PC-3 (cell line): ENCODE measurements around the gene IFT122. TPM values are rescaled to one million over a fixed set of nuclear protein-coding genes. Genes with fewer than 3 reads are reported as not detected.

Experiments used
- ATAC-seq: fragments of 200-7000 bp; cut with Tn5 transposase; 2 replicates; pipeline ENCODE4 v1.9.1; 2020; ENCODE audit warnings: mild to moderate bottlenecking, moderate library complexity
- BruUV-seq: library from RNA; stranded (reverse); fragments of 400-500 nt; replicated peaks from 2 replicates; lab custom pipeline; 2021; lab: Mats Ljungman, UMichigan
- CTCF ChIA-PET: fragments of 300-600 bp; sonication (Branson Sonifier 250); formaldehyde crosslinking; loops from one replicate; lab custom pipeline; 2022; ENCODE audit warnings: antibody characterized with exemption; lab: Charles Lee
- POLR2A ChIA-PET: fragments of 300-600 bp; sonication (Branson Sonifier 250); formaldehyde crosslinking; loops from one replicate; lab custom pipeline; 2022; ENCODE audit warnings: antibody characterized with exemption; ENCODE audit not compliant: unreplicated experiment; lab: Charles Lee
- DNase-seq: peaks from one replicate; pipeline ENCODE4 v3.0.0-alpha.2; 2015
- H2AFZ ChIP-seq: fragments of 300-600 bp; sonication (generic); 2 replicates; pipeline ENCODE4 v1.6.0; 2016; ENCODE audit warnings: antibody characterized with exemption, low read length
- H3F3A ChIP-seq: fragments of 300-600 bp; sonication (generic); one replicate; pipeline ENCODE4 v1.6.0; 2017; ENCODE audit warnings: antibody characterized with exemption, low read length, control low read depth, mild to moderate bottlenecking; ENCODE audit not compliant: unreplicated experiment
- H3K27ac ChIP-seq: fragments of 300-600 bp; sonication (generic); 2 replicates; pipeline ENCODE4 v1.5.1; 2016; ENCODE audit warnings: mild to moderate bottlenecking, low read length
- H3K27me3 ChIP-seq: fragments of 300-600 bp; sonication (generic); 2 replicates; pipeline ENCODE4 v1.6.1; 2016; ENCODE audit warnings: low read length, mixed read lengths
- H3K36me3 ChIP-seq: fragments of 300-600 bp; sonication (generic); 2 replicates; pipeline ENCODE4 v1.6.1; 2016; ENCODE audit warnings: low read depth, mixed run types, low read length, mixed read lengths
- H3K4me1 ChIP-seq: fragments of 300-600 bp; sonication (generic); 2 replicates; pipeline ENCODE4 v1.5.1; 2016; ENCODE audit warnings: low read length; ENCODE audit not compliant: insufficient read depth
- H3K4me2 ChIP-seq: fragments of 300-600 bp; sonication (generic); 2 replicates; pipeline ENCODE4 v1.6.0; 2016; ENCODE audit warnings: low read length
- H3K4me3 ChIP-seq: fragments of 300-600 bp; sonication (generic); 2 replicates; pipeline ENCODE4 v1.5.1; 2016; ENCODE audit warnings: mild to moderate bottlenecking, low read length, mixed read lengths
- H3K79me2 ChIP-seq: fragments of 300-600 bp; sonication (generic); 2 replicates; pipeline ENCODE4 v1.6.1; 2017; ENCODE audit warnings: low read length, mixed read lengths
- H3K9ac ChIP-seq: fragments of 300-600 bp; sonication (generic); 2 replicates; pipeline ENCODE4 v1.6.0; 2016; ENCODE audit warnings: mild to moderate bottlenecking, low read length
- H3K9me2 ChIP-seq: fragments of 300-600 bp; sonication (generic); replicated peaks from 2 replicates; pipeline ENCODE4 v1.6.1; 2016; ENCODE audit warnings: mixed run types, low read length, mixed read lengths
- H3K9me3 ChIP-seq: fragments of 300-600 bp; sonication (generic); 2 replicates; pipeline ENCODE4 v1.6.1; 2016; ENCODE audit warnings: low read length, mixed read lengths
- H4K20me1 ChIP-seq: fragments of 300-600 bp; sonication (generic); 2 replicates; pipeline ENCODE4 v1.6.1; 2016; ENCODE audit warnings: low read length, mixed read lengths
- CTCF ChIP-seq: fragments of 300-600 bp; sonication (generic); conservative IDR thresholded peaks from 2 replicates; pipeline ENCODE4 v1.5.1; 2017; ENCODE audit warnings: antibody characterized with exemption, low read depth, mild to moderate bottlenecking, low read length
- EZH2 ChIP-seq: fragments of 300-600 bp; sonication (generic); IDR thresholded peaks from one replicate; pipeline ENCODE4 v1.6.1; 2017; ENCODE audit warnings: antibody characterized with exemption, mild to moderate bottlenecking, low read length; ENCODE audit not compliant: unreplicated experiment
- EZH2phosphoT487 ChIP-seq: fragments of 300-600 bp; sonication (generic); IDR thresholded peaks from 2 replicates; pipeline ENCODE4 v1.6.1; 2018; ENCODE audit warnings: mild to moderate bottlenecking, antibody characterized with exemption, low read length, borderline replicate concordance
- intact Hi-C: fragments of 100-400 bp; cut with micrococcal nuclease; formaldehyde crosslinking; loops from 2 replicates; pipeline ENCODE4 v1.9.0; 2023
- total RNA-seq: library from RNA; depleted of rRNA; stranded (reverse); fragments of >200 nt; gene quantifications from 2 replicates; pipeline ENCODE4 v1.2.3, GENCODE V29; 2014

Gene IFT122
- total RNA-seq, 1 experiment from 2014 or later: 10.2 TPM

- Histone ChIP-seq H3K27ac (no peak within 1 kb of the TSS), H3K9me3 (no peaks in the 10 kb centered on the region), H3K9me2 (no peaks in the 10 kb centered on the region), H3K4me1 (no peaks in the 10 kb centered on the region), H3K36me3 (no peaks in the 10 kb centered on the region), H3K9ac (no peak within 1 kb of the TSS), H3K4me2 (no peak within 1 kb of the TSS), H4K20me1 (no peaks in the 10 kb centered on the region), H3K4me3 (no peak within 1 kb of the TSS), H3F3A (no peaks in the 10 kb centered on the region), H3K27me3 (no peaks in the 10 kb centered on the region), H3K79me2 (no peaks in the 10 kb centered on the region), H2AFZ (no peak within 1 kb of the TSS)
- no TSS peak for BruUV-seq
- TF ChIP-seq EZH2 (no peak), EZH2phosphoT487 (no peak), CTCF (no peak)
- intact Hi-C loops: no loop called here
- ChIA-PET CTCF (no interaction called here), POLR2A (no interaction called here)
- DNase-seq: no peak
- no peak for ATAC-seq
These were observed 88.6 kb downstream of the IFT122 start, which contains the start of gene RHO for GRCh38 chr3:129528589-129529100. Gene RHO, plus strand, starts transcription at chr3:129528639. Its CDS starts 95 bp downstream, at chr3:129528734.

GRCh38 chr3:129529436-129530210 is 89.6 kb downstream of the IFT122 start:
- ChIA-PET CTCF (no interaction called here), POLR2A (no interaction called here)
- Histone ChIP-seq H3K9me2 (no peaks in the 10 kb centered on the region), H3K36me3 (no peaks in the 10 kb centered on the region), H2AFZ (no peak overlapping the region), H3K4me1 (no peaks in the 10 kb centered on the region), H3K4me3 (no peak overlapping the region), H3K27ac (no peak overlapping the region), H3K79me2 (no peaks in the 10 kb centered on the region), H3K27me3 (no peaks in the 10 kb centered on the region), H3K9me3 (no peaks in the 10 kb centered on the region), H4K20me1 (no peaks in the 10 kb centered on the region), H3F3A (no peaks in the 10 kb centered on the region), H3K4me2 (no peak overlapping the region), H3K9ac (no peak overlapping the region)
- intact Hi-C loops: no loop called here
- no peak for ATAC-seq
- BruUV-seq: no TSS peak
- no peak for DNase-seq
- TF ChIP-seq EZH2phosphoT487 (no peak), EZH2 (no peak), CTCF (no peak)

- CTCF ChIA-PET: no interaction called here
- H3K4me1 ChIP-seq: no peaks in the 10 kb centered on the region
- POLR2A ChIA-PET: no interaction called here
- BruUV-seq: no TSS peak
- DNase-seq: no peak
- H3F3A ChIP-seq: no peaks in the 10 kb centered on the region
- no peak overlapping the region for H3K4me2 ChIP-seq
- H3K27me3 ChIP-seq: no peaks in the 10 kb centered on the region
- no peak overlapping the region for H3K9ac ChIP-seq
- no peak for ATAC-seq
- H3K27ac ChIP-seq: no peak overlapping the region
- H3K4me3 ChIP-seq: no peak overlapping the region
- no peaks in the 10 kb centered on the region for H4K20me1 ChIP-seq
- no peaks in the 10 kb centered on the region for H3K79me2 ChIP-seq
- H2AFZ ChIP-seq: no peak overlapping the region
- no peaks in the 10 kb centered on the region for H3K9me2 ChIP-seq
- no peaks in the 10 kb centered on the region for H3K9me3 ChIP-seq
- H3K36me3 ChIP-seq: no peaks in the 10 kb centered on the region
- intact Hi-C loops: no loop called here
- TF ChIP-seq CTCF (no peak), EZH2 (no peak), EZH2phosphoT487 (no peak)
These were observed 90.3 kb downstream of the IFT122 start for GRCh38 chr3:129530251-129530791.
